ENCODE results near the gene ZFYVE28.

DNA sequence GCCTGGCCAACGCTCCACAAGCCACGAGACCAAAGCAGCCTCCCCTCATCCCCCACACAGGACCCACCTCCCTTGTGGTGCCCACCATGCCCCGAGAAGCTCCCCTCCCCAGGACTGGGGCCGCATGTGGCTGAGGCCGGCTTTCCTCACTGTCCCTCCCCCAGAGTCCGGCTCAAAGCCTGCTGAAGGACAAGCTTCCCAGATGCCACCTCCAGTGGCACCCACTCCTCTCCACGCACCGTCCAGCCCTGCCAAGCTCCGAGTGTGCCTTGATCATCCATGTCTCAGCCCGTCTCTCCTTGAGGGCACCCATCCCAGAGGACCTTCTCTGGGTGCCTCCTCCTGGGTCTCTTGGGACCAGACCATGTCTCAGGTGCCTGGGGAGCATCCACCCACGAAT is 97.7 kb downstream of the ZFYVE28 start:
- no peak for TF ChIP-seq POLR2A (IDR thresholded peaks at IDR 0.05)
- TF ChIP-seq, protein P1, sequence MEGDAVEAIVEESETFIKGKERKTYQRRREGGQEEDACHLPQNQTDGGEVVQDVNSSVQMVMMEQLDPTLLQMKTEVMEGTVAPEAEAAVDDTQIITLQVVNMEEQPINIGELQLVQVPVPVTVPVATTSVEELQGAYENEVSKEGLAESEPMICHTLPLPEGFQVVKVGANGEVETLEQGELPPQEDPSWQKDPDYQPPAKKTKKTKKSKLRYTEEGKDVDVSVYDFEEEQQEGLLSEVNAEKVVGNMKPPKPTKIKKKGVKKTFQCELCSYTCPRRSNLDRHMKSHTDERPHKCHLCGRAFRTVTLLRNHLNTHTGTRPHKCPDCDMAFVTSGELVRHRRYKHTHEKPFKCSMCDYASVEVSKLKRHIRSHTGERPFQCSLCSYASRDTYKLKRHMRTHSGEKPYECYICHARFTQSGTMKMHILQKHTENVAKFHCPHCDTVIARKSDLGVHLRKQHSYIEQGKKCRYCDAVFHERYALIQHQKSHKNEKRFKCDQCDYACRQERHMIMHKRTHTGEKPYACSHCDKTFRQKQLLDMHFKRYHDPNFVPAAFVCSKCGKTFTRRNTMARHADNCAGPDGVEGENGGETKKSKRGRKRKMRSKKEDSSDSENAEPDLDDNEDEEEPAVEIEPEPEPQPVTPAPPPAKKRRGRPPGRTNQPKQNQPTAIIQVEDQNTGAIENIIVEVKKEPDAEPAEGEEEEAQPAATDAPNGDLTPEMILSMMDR (IDR thresholded peaks at IDR 0.05), result no peak
